ENCODE data around the gene PSEN1.
A peak's percentile ranks its signal among the peaks of the same experiment; 100 is the strongest.
"Not testable (repeated sequence)": the region's sequence is repeated elsewhere in the genome, so short reads cannot be mapped to it uniquely, and the experiment has no call there.

Gene PSEN1

DNA sequence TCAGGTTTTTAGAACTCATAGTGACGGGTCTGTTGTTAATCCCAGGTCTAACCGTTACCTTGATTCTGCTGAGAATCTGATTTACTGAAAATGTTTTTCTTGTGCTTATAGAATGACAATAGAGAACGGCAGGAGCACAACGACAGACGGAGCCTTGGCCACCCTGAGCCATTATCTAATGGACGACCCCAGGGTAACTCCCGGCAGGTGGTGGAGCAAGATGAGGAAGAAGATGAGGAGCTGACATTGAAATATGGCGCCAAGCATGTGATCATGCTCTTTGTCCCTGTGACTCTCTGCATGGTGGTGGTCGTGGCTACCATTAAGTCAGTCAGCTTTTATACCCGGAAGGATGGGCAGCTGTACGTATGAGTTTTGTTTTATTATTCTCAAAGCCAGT lies 34.4 kb downstream of the PSEN1 start:
- TF ChIP-seq, protein P1, sequence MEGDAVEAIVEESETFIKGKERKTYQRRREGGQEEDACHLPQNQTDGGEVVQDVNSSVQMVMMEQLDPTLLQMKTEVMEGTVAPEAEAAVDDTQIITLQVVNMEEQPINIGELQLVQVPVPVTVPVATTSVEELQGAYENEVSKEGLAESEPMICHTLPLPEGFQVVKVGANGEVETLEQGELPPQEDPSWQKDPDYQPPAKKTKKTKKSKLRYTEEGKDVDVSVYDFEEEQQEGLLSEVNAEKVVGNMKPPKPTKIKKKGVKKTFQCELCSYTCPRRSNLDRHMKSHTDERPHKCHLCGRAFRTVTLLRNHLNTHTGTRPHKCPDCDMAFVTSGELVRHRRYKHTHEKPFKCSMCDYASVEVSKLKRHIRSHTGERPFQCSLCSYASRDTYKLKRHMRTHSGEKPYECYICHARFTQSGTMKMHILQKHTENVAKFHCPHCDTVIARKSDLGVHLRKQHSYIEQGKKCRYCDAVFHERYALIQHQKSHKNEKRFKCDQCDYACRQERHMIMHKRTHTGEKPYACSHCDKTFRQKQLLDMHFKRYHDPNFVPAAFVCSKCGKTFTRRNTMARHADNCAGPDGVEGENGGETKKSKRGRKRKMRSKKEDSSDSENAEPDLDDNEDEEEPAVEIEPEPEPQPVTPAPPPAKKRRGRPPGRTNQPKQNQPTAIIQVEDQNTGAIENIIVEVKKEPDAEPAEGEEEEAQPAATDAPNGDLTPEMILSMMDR (IDR thresholded peaks at IDR 0.05; ENCODE audit: low read depth, low read length, missing control alignments): no peak
- no peak for DNase-seq (ENCODE audit: extremely low read depth, low read depth)

DNA sequence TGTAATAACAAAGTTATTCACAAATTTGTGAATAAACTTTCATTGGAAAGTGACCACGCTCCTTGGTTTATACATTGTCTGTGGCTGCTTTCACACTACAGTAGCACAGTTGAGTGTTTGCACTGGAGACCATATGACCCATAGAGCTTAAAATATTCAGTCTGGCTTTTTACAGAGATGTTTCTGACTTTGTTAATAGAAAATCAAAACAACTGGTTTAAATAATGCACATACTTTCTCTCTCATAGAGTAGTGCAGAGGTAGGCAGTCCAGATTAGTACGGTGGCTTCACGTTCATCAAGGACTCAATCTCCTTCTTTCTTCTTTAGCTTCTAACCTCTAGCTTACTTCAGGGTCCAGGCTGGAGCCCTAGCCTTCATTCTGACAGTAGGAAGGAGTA lies 36.2 kb downstream of the PSEN1 start:
- TF ChIP-seq, protein P1 (IDR thresholded peaks at IDR 0.05; ENCODE audit: low read depth, low read length, missing control alignments): no peak
- no peak overlapping the region for H3K4me3 ChIP-seq (replicated peaks; ENCODE audit: low read depth, low read length)
- no peak for DNase-seq (ENCODE audit: extremely low read depth, low read depth)

More for the DNA sequence above, 34.4 kb downstream of the PSEN1 start:
- no peak overlapping the region for H3K4me3 ChIP-seq (replicated peaks; ENCODE audit: low read depth, low read length)

DNA sequence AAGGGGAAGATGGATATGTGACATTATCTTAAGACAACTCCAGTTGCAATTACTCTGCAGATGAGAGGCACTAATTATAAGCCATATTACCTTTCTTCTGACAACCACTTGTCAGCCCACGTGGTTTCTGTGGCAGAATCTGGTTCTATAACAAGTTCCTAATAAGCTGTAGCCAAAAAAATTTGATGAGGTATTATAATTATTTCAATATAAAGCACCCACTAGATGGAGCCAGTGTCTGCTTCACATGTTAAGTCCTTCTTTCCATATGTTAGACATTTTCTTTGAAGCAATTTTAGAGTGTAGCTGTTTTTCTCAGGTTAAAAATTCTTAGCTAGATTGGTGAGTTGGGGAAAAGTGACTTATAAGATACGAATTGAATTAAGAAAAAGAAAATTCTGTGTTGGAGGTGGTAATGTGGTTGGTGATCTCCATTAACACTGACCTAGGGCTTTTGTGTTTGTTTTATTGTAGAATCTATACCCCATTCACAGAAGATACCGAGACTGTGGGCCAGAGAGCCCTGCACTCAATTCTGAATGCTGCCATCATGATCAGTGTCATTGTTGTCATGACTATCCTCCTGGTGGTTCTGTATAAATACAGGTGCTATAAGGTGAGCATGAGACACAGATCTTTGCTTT lies 36.9 kb downstream of the PSEN1 start:
- no peak overlapping the region for H3K4me3 ChIP-seq (replicated peaks; ENCODE audit: low read depth, low read length)
- TF ChIP-seq, protein P1 (IDR thresholded peaks at IDR 0.05; ENCODE audit: low read depth, low read length, missing control alignments): peak; percentile 41
- DNase-seq (ENCODE audit: extremely low read depth, low read depth): peak; percentile 31

DNA sequence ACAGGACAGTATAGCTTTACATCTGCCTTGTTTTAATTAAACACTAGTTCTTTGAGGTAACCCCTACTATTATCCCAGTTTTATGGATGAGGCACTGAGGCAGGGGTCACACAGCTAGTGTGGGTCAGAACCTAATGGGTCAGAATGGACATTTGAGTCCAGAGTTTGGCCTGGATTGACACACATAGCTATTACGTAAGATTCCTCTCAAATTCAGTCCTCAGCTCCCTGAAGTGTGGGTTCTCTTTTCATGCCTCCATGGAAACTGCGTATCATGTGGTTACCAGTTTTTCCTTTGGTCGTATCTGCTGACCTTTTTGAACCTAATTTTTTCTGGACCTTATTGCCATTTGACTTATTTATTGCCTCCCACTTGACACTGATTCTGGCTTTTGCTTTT lies 40.4 kb downstream of the PSEN1 start:
- no peak for DNase-seq (ENCODE audit: extremely low read depth, low read depth)
- H3K4me3 ChIP-seq (replicated peaks; ENCODE audit: low read depth, low read length): no peak overlapping the region
- TF ChIP-seq, protein P1 (IDR thresholded peaks at IDR 0.05; ENCODE audit: low read depth, low read length, missing control alignments): no peak

DNA sequence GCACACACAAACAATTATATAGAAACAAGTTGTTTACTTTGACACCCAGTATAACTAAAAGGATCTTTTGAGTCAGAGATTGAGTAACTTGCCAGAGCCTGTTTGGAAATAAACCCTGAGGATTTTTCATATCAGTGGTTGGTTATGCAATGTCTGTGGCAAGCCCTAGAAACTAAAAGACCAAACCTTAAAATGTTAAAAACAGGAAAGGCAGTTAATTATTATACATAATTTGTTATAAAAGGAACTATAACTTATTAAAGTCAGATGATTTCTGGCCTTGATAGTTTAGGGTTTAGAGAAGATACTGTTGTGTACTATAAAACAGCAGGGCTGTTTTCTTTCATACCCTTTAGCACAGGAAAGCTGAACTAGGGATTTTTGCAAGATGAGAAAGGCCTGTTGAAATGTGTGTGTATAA lies 44.1 kb downstream of the PSEN1 start:
- no peak overlapping the region for H3K4me3 ChIP-seq (replicated peaks; ENCODE audit: low read depth, low read length)
- no peak for DNase-seq (ENCODE audit: extremely low read depth, low read depth)
- TF ChIP-seq, protein P1 (IDR thresholded peaks at IDR 0.05; ENCODE audit: low read depth, low read length, missing control alignments): no peak

DNA sequence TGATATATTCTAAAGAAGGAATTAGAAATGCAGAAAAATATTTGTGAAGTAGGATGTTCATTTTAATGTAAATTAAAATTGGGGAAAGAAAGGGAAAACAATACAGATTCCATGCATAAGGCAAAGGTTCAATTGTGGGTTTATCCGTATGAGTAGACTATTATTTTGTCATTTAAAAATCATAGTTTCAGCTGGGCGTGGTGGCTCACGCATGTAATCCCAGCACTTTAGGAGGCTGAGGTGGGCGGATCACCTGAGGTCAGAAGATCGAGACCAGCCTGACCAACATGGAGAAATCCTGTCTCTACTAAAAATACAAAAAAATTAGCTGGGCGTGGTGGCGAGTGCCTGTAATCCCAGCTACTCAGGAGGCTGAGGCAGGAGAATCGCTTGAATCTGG lies 44.7 kb downstream of the PSEN1 start:
- DNase-seq (ENCODE audit: extremely low read depth, low read depth); H3K4me3 ChIP-seq (replicated peaks; ENCODE audit: low read depth, low read length): not testable (repeated sequence)

DNA sequence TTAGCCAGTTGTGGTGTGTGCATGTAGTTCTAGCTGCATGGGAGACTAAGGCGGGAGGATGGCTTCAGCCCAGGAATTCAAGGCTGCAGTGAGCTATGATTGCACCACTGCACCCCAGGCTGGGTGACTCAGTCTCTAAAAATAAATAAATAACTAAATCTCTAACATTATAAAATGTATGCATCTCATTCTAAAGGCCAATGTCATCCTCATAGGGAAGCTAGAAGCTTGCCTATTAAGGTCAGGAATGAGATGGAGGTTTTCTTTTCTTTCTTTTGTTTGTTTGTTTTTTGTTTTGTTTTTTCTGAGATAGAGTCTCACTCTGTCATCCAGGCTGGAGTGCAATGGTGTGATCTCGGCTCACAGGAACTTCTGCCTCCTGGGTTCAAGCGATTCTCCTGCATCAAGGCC lies 52.2 kb downstream of the PSEN1 start:
- no peak for DNase-seq (ENCODE audit: extremely low read depth, low read depth)
- H3K4me3 ChIP-seq (replicated peaks; ENCODE audit: low read depth, low read length): no peak overlapping the region
- TF ChIP-seq, protein P1 (IDR thresholded peaks at IDR 0.05; ENCODE audit: low read depth, low read length, missing control alignments): no peak

Data from HFF-Myc (cell line).